Thymus (tissue), 11 donors: ENCODE measurements around the gene TSGA10IP. TPM values are rescaled to one million over a fixed set of nuclear protein-coding genes. Genes with fewer than 3 reads are reported as not detected.

ENCODE experiments used
- DNase-seq, 9 donors: peaks; one replicate each; pipeline ENCODE4 v3.0.0-alpha.2; 2013; ENCODE audit warnings: low spot score in 9 of 9, low read depth in 6 of 9, missing footprints in 1 of 9
- H3K27ac ChIP-seq, 2 donors: one replicate each; pipeline ENCODE4 v1.5.1; 2013; ENCODE audit warnings: control low read depth in 1 of 2, low read depth in 1 of 2, low read length in 1 of 2, mild to moderate bottlenecking in 1 of 2, moderate library complexity in 1 of 2
- H3K27me3 ChIP-seq, 2 donors: one replicate each; pipeline ENCODE4 v1.5.1; 2013; ENCODE audit warnings: low read length in 1 of 2; ENCODE audit not compliant: control insufficient read depth in 2 of 2, insufficient read depth in 1 of 2
- H3K36me3 ChIP-seq, 2 donors: one replicate each; pipeline ENCODE4 v1.5.1; 2013; ENCODE audit warnings: low read length in 1 of 2, mild to moderate bottlenecking in 1 of 2, moderate library complexity in 1 of 2; ENCODE audit not compliant: control insufficient read depth in 2 of 2, insufficient read depth in 2 of 2
- H3K4me1 ChIP-seq, 2 donors: one replicate each; pipeline ENCODE4 v1.5.1; 2013; ENCODE audit warnings: low read length in 2 of 2; ENCODE audit not compliant: control insufficient read depth in 2 of 2, insufficient read depth in 2 of 2
- H3K4me3 ChIP-seq, 2 donors: one replicate each; pipeline ENCODE4 v1.5.1; 2013; ENCODE audit warnings: low read length in 2 of 2, control low read depth in 1 of 2, mild to moderate bottlenecking in 1 of 2
- H3K9me3 ChIP-seq, 2 donors: one replicate each; pipeline ENCODE4 v1.5.1; 2013; ENCODE audit warnings: low read length in 1 of 2, mild to moderate bottlenecking in 1 of 2; ENCODE audit not compliant: control insufficient read depth in 2 of 2, insufficient read depth in 1 of 2
- WGBS: extraction: QIAGEN DNeasy Blood & Tissue Kit; methylation state at CpG from one replicate; pipeline ENCODE4 v1.1.7; 2013; 5-methylcytosine and 5-hydroxymethylcytosine counted together
- polyA plus RNA-seq: library from polyadenylated mRNA; stranded (reverse); fragments of 200-250 nt; gene quantifications from one replicate; pipeline ENCODE4 v1.2.3, GENCODE V29; 2013
- total RNA-seq: library from RNA; stranded (reverse); fragments of 120-200 nt; gene quantifications from one replicate; pipeline ENCODE4 v1.2.4, GENCODE V29; 2013
- donor health status: healthy.

TSGA10IP gene
- total and polyA plus RNA-seq, 2 donors: 0.05 to 0.09 TPM

DNA sequence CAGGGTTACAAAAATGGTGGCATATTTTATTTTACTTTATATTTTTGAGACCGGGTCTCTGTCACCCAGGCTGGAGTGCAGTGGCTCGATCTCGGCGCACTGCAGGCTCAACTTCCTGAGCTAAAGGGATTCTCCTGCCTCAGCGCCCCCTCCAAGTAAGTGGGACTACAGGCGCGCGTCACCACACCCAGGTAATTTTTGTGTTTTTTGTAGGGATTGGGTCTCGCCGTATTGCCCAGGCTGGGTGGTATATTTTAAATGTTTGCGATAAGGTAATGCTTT, 44.4 kb upstream of the TSGA10IP start:
- Histone ChIP-seq H3K9me3 (no peaks in the 10 kb centered on the region), H3K4me1 (peaks cover 18 to 42% of the 10 kb centered on the region in 2 donors), H3K36me3 (no peaks in the 10 kb centered on the region), H3K4me3 (no peak overlapping the region), H3K27ac (no peak overlapping the region), H3K27me3 (peaks cover 22 to 61% of the 10 kb centered on the region in 2 donors)
- DNase-seq: no peak
- WGBS: 93% methylated on average over 11 of the region's 11 CpGs

DNA sequence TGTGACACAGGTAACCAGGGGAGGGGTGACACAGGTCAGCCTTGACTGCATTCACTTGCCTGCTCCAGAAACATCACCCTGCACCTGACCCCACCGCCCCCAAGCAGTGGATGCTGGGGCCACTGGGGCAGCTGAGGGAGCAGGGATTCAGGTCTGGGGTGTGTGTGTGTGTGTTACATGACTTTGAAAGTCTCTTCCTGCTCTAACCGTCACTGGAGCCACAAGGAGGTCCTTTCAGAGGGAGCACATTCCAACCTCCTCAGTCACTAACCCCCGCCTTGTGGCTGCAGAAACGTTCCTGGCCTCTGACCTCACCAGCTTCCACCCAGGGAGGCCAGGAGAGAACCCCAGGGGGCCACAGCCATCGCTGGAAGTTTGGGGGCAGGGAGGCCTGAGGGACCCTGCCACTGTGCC, 42.2 kb upstream of the TSGA10IP start:
- H3K27ac ChIP-seq: no peak overlapping the region
- H3K36me3 ChIP-seq: no peaks in the 10 kb centered on the region
- no peak overlapping the region for H3K4me3 ChIP-seq
- H3K9me3 ChIP-seq: no peaks in the 10 kb centered on the region
- peaks cover 22 to 46% of the 10 kb centered on the region in 2 donors for H3K27me3 ChIP-seq
- 32% methylated on average over 5 of the region's 5 CpGs for WGBS
- peaks cover 18 to 42% of the 10 kb centered on the region in 2 donors for H3K4me1 ChIP-seq
- DNase-seq: no peak

DNA sequence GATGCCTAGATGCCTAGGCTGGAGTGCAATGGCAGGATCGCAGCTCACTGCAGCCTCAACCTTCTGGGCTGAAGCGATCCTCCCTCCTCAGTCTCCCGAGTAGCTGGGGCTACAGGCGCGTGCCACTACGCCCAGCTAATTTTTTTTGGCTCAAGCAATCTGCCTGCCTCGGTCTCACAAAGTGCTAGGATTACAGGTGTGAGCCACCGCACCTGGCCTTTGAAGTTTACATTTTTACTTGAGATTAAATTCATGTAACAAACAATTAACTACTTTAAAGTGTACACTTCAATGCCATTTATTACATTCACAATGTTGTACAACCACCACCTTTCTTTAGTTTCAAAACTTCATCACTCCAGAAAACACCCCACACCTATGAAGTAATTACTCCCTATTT, 41.6 kb upstream of the TSGA10IP start:
- H3K9me3 ChIP-seq: no peaks in the 10 kb centered on the region
- DNase-seq: no peak
- H3K27me3 ChIP-seq: peaks cover 17 to 39% of the 10 kb centered on the region in 2 donors
- H3K27ac ChIP-seq: no peak overlapping the region
- WGBS: 92% methylated on average over 8 of the region's 8 CpGs
- H3K4me3 ChIP-seq: no peak overlapping the region
- peaks cover 18 to 39% of the 10 kb centered on the region in 2 donors for H3K4me1 ChIP-seq
- no peaks in the 10 kb centered on the region for H3K36me3 ChIP-seq

DNA sequence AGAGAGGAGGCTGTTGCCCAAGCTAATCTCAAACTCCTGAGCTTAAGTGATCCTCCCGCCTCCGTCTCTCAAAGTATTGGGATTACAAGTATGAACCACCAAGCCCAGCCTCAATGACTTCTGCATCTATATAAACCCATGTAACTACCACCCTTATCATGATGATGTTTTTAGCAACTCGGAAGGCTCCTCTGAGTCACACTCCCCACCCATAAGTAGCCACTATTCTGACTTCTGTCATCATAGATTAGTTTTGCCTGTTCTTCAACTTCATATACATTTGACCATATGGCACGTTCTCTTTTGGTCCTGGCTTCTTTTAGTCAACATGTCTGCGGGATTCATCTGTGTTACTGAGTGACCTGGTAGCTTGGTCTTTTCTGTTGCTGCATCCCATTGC, 38.7 kb upstream of the TSGA10IP start:
- DNase-seq: no peak

DNA sequence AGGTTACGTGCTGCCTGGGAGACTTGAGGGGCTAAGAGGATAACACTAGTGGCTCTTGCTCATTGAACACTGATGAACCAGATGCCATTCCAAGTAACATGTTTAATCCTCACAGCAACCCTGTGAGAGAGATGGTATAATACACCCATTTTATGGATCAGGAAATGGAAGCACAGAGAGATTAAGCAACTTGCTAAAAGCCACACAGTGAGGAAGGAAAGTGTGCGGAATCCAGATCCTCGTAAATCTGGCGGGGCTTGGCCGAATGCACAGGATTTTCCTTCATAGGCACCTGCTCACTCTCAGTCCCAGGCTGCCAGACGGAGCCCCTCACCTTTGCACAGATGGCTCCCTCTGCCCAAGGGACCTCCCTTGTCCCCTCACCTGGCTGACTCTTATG, 37.4 kb upstream of the TSGA10IP start:
- H3K27ac ChIP-seq: no peak overlapping the region
- 97% methylated on average over 6 of the region's 6 CpGs for WGBS
- H3K4me3 ChIP-seq: no peak overlapping the region
- peaks cover 0 to 8% of the 10 kb centered on the region in 2 donors for H3K27me3 ChIP-seq
- H3K4me1 ChIP-seq: peaks cover 0 to 22% of the 10 kb centered on the region in 2 donors
- no peak for DNase-seq
- no peaks in the 10 kb centered on the region for H3K36me3 ChIP-seq
- no peaks in the 10 kb centered on the region for H3K9me3 ChIP-seq

More for the DNA sequence above, 38.7 kb upstream of the TSGA10IP start:
- Histone ChIP-seq H3K36me3 (no peaks in the 10 kb centered on the region), H3K4me1 (peaks cover 0 to 23% of the 10 kb centered on the region in 2 donors), H3K27ac (no peak overlapping the region), H3K9me3 (no peaks in the 10 kb centered on the region), H3K4me3 (no peak overlapping the region), H3K27me3 (peaks cover 0 to 12% of the 10 kb centered on the region in 2 donors)
- WGBS: 97% methylated on average over 5 of the region's 5 CpGs

DNA sequence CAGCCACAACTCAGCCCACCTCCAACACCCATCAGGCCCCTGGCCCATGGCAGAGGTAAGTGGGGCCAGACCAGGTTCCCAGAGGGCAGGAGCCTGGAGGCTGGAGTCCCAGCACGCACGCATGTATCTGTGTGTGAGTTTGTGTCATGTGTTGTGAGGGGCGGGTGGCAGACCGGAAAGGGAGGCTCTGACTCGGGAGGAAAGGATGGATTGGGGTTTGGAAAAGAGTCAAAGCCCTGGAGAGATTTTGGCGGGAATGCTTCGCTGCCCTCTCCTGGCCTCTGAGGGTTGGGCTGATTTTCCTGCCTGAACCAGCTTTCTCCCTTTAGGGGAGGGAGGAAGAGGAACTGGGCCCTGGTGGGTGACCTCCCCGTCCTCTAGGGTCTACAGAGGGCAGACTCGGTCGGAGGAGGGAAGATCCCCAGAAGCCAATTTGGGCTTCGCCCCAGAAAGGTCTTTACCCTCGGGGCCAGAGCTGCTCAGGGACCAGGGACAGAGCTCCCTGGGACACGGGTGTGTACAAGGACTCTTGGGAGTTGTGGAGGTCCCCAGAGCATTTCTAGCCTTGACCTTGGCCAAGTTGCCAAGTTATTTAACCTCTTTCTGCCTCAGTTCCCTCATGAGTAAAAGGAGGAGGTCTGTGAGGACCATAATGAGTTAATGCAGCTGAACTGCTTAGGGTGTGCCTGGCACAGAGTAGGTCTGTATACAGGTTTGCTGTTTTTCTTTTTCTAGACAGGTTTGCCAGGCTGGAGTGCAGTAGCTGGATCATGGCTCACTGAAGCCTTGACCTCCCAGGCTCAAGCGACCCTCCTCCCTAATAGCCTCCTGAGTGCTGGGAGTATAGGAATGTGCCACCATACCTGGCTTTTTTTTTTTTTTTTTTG, 33.4 kb upstream of the TSGA10IP start:
- WGBS: 57% methylated on average over 14 of the region's 14 CpGs
- DNase-seq: no peak
- no peaks in the 10 kb centered on the region for H3K27me3 ChIP-seq
- H3K36me3 ChIP-seq: peaks cover 0 to 2% of the 10 kb centered on the region in 2 donors
- H3K9me3 ChIP-seq: no peaks in the 10 kb centered on the region
- H3K4me1 ChIP-seq: peaks cover 5 to 22% of the 10 kb centered on the region in 2 donors
- H3K27ac ChIP-seq: no peak overlapping the region
- H3K4me3 ChIP-seq: no peak overlapping the region

DNA sequence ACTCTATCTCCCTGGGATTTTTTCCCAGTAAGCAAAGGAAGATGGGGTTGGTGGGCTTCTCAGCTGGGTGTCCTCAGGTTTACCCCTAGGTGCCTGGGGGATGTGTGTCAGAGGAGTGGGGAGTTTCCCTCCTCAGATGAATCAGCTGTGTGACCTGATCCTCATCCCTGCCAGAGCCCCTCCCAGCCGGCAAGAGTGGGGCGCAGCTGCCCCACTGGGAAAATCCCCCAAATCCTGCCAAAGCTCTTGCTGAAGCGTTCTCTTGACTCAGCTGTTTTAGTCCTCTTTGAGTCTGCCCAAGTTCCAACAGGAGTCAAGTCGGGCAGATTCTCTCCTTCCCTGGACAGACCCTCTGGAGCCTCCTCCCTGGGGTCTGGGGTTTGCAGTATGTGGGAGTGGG, 32.4 kb upstream of the TSGA10IP start:
- no peak overlapping the region for H3K4me3 ChIP-seq
- H3K4me1 ChIP-seq: peaks cover 13 to 31% of the 10 kb centered on the region in 2 donors
- H3K27me3 ChIP-seq: no peaks in the 10 kb centered on the region
- no peaks in the 10 kb centered on the region for H3K9me3 ChIP-seq
- DNase-seq: peak in 1 of 9 donors; percentile 24
- 92% methylated on average over 4 of the region's 4 CpGs for WGBS
- H3K36me3 ChIP-seq: peaks cover 3 to 8% of the 10 kb centered on the region in 2 donors
- peak overlapping the region in 1 of 2 donors; percentile 48 for H3K27ac ChIP-seq

DNA sequence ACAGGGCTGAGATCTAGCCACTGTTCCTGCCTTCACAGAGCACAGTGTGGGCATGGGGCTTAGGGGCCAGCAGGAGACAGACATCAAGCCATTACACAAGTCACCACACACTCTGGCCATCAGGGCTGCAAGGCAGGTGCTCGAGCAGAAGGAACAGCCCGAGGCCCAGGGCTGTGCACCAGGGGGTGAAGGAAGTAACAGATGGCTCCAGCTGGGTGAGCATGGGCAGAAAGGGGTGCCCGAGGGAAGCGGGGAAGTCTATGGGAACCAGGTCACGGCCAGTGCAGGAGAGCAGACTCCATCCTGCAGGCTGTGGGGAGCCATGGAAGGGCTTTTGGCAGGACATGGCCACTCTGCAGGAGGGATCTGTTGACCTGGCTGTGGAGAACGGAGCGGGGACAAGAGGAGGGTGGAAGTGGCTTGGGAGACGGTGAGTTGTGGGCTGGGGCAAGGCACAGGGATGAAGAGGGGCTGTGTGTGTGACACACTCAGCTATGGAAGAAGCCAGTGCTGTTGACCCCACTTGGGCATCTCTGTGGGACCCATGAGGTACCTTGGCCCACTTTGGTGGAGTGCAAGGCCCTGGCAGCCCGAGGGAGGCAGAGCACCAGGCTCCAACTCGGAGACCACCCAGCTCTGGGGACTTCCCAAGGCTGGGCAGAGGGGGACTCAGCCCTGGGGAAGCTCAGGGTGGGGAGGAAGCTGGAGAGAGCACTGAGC, 30.0 kb upstream of the TSGA10IP start:
- Histone ChIP-seq H3K36me3 (peaks cover 3 to 8% of the 10 kb centered on the region in 2 donors), H3K9me3 (no peaks in the 10 kb centered on the region), H3K27ac (no peak overlapping the region), H3K4me3 (no peak overlapping the region), H3K4me1 (peaks cover 20 to 36% of the 10 kb centered on the region in 2 donors), H3K27me3 (no peaks in the 10 kb centered on the region)
- 85% methylated on average over 10 of the region's 10 CpGs for WGBS
- DNase-seq: no peak

DNA sequence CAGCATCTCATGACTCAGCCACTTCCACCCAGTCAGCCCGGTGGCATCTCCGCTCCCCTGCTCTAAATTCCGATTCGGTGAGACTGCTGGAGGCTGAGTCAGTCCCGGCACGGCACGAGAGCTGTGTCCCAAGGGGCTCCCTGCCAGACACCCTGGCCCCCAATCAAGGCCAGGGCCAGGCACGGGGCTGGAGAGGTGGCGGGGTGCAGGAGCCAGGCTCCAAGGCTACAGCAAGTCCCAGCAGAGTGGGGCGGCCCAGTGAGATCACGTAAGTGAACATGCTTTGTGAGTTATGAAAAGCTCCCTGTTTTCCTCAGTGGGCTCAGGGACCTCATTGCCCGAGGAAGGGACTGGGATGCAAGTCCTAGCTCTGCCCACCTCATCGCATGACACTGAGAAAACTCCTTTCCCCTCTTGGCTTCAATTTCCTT, 29.4 kb upstream of the TSGA10IP start:
- Histone ChIP-seq H3K4me3 (no peak overlapping the region), H3K27me3 (no peaks in the 10 kb centered on the region), H3K4me1 (peaks cover 26 to 41% of the 10 kb centered on the region in 2 donors), H3K27ac (peak overlapping the region in 1 of 2 donors; percentile 36), H3K36me3 (peaks cover 6 to 13% of the 10 kb centered on the region in 2 donors), H3K9me3 (no peaks in the 10 kb centered on the region)
- no peak for DNase-seq
- WGBS: 75% methylated on average over 13 of the region's 13 CpGs
